HUES48 (cell line): ENCODE measurements around the gene PLCB1.

Source experiments
- H3K27ac ChIP-seq: one replicate; pipeline ENCODE4 v1.7.0; 2013; ENCODE audit warnings: low read depth, low read length, inconsistent platforms
- H3K27me3 ChIP-seq: 2 replicates; pipeline ENCODE4 v1.6.1; 2013; ENCODE audit warnings: mild to moderate bottlenecking, low read length; ENCODE audit not compliant: control insufficient read depth, insufficient read depth
- H3K36me3 ChIP-seq: 2 replicates; pipeline ENCODE4 v1.6.1; 2013; ENCODE audit warnings: low read length; ENCODE audit not compliant: control insufficient read depth, insufficient read depth
- H3K4me1 ChIP-seq: 2 replicates; pipeline ENCODE4 v1.6.1; 2013; ENCODE audit warnings: mild to moderate bottlenecking, low read length; ENCODE audit not compliant: control insufficient read depth, insufficient read depth
- H3K4me3 ChIP-seq: 2 replicates; pipeline ENCODE4 v1.5.1; 2013; ENCODE audit warnings: mild to moderate bottlenecking, low read depth, low read length
- H3K9ac ChIP-seq: 2 replicates; pipeline ENCODE4 v1.6.1; 2013; ENCODE audit warnings: mild to moderate bottlenecking, low read depth, low read length, moderate library complexity
- H3K9me3 ChIP-seq: 2 replicates; pipeline ENCODE4 v1.6.1; 2013; ENCODE audit warnings: low read length; ENCODE audit not compliant: control insufficient read depth, insufficient read depth

Gene PLCB1

GRCh38 chr20:8474027-8474668 is 342.1 kb downstream of the PLCB1 start:
- Histone ChIP-seq H3K36me3 (no peaks in the 10 kb centered on the region), H3K9me3 (no peaks in the 10 kb centered on the region), H3K4me1 (peaks cover 13% of the 10 kb centered on the region), H3K27ac (no peak overlapping the region), H3K4me3 (no peak overlapping the region), H3K27me3 (no peaks in the 10 kb centered on the region), H3K9ac (no peak overlapping the region)

GRCh38 chr20:8476021-8476420 is 344.0 kb downstream of the PLCB1 start:
- Histone ChIP-seq H3K9me3 (no peaks in the 10 kb centered on the region), H3K27ac (no peak overlapping the region), H3K4me1 (peaks cover 11% of the 10 kb centered on the region), H3K4me3 (no peak overlapping the region), H3K36me3 (no peaks in the 10 kb centered on the region), H3K27me3 (no peaks in the 10 kb centered on the region), H3K9ac (no peak overlapping the region)

DNA sequence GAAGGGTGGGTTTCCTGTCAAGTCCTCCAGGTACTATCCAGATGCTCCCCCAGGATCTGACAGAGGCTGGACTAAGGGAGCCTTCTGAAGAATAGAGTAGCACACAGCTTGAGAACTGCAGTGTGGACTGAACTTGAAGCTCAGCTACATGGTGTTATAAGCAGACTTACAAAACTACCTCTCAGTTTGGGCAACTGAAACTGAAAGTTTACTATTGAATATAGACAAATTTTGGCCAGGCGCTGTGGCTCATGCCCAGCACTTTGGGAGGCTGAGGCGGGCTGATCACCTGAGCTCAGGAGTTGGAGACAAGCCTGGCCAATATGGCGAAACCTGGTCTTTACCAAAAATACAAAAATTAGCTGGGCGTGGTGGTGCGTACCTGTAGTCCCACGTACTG is 348.5 kb downstream of the PLCB1 start:
- H3K9ac ChIP-seq, result no peak overlapping the region
- no peak overlapping the region for H3K27ac ChIP-seq
- H3K9me3 ChIP-seq, result no peaks in the 10 kb centered on the region
- H3K4me3 ChIP-seq, result no peak overlapping the region
- no peaks in the 10 kb centered on the region for H3K27me3 ChIP-seq
- no peaks in the 10 kb centered on the region for H3K36me3 ChIP-seq
- no peaks in the 10 kb centered on the region for H3K4me1 ChIP-seq

DNA sequence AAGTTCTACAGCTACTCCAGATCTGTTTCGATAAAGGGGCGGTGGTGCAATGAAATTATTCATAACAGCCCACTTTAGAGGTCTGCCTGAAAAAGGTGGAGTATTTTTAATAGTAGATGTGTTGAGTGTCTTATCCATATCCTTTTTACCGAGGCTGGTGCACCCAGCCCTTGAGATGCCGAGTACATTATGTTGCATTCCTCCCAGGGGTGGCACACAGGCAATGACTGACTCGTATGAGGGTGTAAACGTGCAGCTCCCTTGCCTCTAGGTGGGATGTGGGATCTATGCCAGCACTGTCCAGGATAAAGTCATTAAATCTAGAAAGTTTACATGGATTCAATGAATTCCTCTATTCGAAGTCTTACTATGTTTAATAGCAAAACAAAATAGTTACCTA is 355.6 kb downstream of the PLCB1 start:
- H3K27me3 ChIP-seq, result no peaks in the 10 kb centered on the region
- no peaks in the 10 kb centered on the region for H3K9me3 ChIP-seq

DNA sequence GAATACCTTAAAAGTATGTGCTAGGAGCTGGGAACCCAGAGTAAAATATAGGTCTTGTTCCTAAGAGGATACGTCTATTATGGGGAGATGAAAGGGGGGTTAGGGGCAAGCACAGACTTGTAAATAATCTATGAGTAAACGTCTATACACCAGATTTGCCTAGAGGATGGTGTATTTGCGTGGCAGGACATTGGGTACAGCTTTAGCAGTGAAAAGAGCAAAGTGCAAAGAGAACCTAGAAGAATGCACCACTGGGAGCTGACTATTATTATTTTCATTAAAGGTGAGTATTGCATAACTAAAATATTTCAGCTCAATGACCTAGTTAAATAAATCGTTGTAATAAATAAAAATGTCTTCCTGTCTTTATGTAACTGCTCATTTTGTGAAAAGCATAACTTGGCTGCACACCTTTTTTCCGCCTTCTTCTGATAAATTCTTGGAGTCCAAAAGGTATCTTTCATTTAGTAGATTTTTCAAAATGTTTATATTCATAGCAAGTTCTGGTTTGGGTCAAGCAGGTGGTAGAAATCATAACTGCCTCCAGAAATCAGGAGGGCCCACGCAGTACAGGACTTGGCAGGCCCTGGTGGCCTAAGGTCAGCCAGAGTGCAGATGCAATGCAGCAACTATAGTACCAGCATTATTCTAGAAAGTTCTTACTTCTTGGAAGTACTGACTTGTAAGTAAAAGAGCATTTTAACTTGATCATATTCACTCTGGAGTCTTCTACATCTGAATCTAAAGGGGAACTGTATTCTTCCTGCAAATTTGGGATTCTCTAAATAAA is 357.2 kb downstream of the PLCB1 start:
- no peaks in the 10 kb centered on the region for H3K9me3 ChIP-seq
- no peaks in the 10 kb centered on the region for H3K27me3 ChIP-seq
- no peaks in the 10 kb centered on the region for H3K36me3 ChIP-seq
- H3K4me1 ChIP-seq, result peaks cover 5% of the 10 kb centered on the region
- no peak overlapping the region for H3K27ac ChIP-seq
- no peak overlapping the region for H3K4me3 ChIP-seq
- H3K9ac ChIP-seq, result no peak overlapping the region

More for the DNA sequence above, 355.6 kb downstream of the PLCB1 start:
- Histone ChIP-seq H3K9ac (no peak overlapping the region), H3K36me3 (no peaks in the 10 kb centered on the region), H3K27ac (no peak overlapping the region), H3K4me1 (peaks cover 5% of the 10 kb centered on the region), H3K4me3 (no peak overlapping the region)

DNA sequence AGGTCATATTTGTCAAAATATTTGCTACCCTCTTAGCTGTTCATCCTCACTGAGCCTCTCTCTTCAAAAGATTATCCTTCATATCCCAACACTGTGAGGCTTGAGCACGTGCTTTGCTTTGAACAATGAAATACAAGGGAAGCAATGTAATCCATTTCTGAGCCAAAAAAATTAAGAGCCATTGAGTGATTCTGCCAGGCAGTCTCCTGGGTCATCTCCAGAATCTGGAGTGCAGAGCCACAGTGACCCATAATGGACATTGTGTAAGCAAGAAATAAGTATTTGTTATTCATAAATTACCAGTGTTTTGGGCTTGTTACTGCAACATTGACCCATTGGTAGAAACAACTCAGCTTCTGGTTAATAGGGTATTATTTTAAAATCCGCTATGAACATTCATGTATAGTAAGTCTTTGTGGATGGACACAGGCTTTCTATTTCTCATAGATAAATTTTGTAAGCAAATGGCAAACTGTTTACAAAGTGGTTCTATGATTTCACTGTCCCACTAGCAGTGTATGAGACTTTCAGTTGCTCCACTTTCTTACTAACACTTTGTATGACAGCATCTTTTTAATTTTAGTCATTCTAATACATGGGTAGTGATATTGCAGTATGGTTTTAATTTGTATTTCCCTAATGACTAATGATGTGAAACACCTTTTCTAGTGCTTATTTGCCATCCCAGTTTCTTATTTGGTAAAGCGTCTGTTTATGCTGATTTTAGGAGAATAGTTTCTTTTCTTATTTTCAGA is 358.2 kb downstream of the PLCB1 start:
- Histone ChIP-seq H3K4me3 (no peak overlapping the region), H3K27me3 (no peaks in the 10 kb centered on the region), H3K9me3 (no peaks in the 10 kb centered on the region), H3K4me1 (peaks cover 5% of the 10 kb centered on the region), H3K36me3 (no peaks in the 10 kb centered on the region), H3K9ac (no peak overlapping the region), H3K27ac (no peak overlapping the region)

- no peak overlapping the region for H3K27ac ChIP-seq
- no peaks in the 10 kb centered on the region for H3K36me3 ChIP-seq
- no peak overlapping the region for H3K4me3 ChIP-seq
- H3K4me1 ChIP-seq, result peaks cover 5% of the 10 kb centered on the region
- H3K9me3 ChIP-seq, result no peaks in the 10 kb centered on the region
- H3K27me3 ChIP-seq, result no peaks in the 10 kb centered on the region
- H3K9ac ChIP-seq, result no peak overlapping the region
These were observed 360.1 kb downstream of the PLCB1 start for GRCh38 chr20:8492173-8492572.

DNA sequence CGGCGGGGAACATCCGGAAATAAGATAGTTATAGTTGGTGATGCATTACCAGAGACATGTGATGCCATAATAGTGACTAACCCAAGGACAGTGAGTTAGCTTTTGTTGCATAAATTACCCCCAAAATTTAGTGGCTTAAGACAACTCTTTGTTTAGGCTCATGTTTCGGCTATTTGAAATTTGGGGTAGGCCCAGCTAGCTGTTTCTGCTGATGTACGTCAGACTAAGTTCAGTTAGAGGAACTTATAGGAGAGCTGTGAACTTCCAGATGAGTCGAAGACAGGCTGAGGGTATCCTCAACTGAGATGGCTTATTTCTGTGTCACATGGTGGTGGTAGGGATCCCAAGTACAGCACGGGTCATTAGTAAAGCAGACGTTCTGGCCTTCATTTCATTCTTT is 366.5 kb downstream of the PLCB1 start:
- no peaks in the 10 kb centered on the region for H3K36me3 ChIP-seq
- H3K4me3 ChIP-seq, result no peak overlapping the region
- H3K9me3 ChIP-seq, result no peaks in the 10 kb centered on the region
- no peak overlapping the region for H3K9ac ChIP-seq
- H3K4me1 ChIP-seq, result no peaks in the 10 kb centered on the region
- H3K27me3 ChIP-seq, result no peaks in the 10 kb centered on the region
- no peak overlapping the region for H3K27ac ChIP-seq

DNA sequence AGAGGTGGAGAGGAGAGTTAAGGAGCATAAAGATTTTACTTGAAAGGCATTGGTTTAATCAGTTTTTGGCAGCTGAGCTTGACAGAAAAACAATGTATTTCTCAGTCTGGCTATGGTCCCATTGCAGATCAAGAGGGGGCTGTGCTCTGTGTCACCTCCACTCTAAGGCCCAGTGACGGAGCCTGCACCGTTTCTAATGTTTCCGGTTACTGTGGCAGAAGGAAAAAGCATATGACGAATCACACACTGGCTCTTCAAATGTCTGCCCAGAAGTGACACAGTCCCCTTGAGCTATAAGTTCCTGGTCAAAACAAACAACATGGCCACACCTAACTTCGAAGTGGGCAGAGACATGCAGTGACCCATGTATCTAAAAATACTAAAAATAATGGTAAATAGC is 372.0 kb downstream of the PLCB1 start:
- Histone ChIP-seq H3K27me3 (no peaks in the 10 kb centered on the region), H3K36me3 (no peaks in the 10 kb centered on the region), H3K9ac (no peak overlapping the region), H3K27ac (no peak overlapping the region), H3K4me1 (peaks cover 16% of the 10 kb centered on the region), H3K4me3 (no peak overlapping the region), H3K9me3 (no peaks in the 10 kb centered on the region)

DNA sequence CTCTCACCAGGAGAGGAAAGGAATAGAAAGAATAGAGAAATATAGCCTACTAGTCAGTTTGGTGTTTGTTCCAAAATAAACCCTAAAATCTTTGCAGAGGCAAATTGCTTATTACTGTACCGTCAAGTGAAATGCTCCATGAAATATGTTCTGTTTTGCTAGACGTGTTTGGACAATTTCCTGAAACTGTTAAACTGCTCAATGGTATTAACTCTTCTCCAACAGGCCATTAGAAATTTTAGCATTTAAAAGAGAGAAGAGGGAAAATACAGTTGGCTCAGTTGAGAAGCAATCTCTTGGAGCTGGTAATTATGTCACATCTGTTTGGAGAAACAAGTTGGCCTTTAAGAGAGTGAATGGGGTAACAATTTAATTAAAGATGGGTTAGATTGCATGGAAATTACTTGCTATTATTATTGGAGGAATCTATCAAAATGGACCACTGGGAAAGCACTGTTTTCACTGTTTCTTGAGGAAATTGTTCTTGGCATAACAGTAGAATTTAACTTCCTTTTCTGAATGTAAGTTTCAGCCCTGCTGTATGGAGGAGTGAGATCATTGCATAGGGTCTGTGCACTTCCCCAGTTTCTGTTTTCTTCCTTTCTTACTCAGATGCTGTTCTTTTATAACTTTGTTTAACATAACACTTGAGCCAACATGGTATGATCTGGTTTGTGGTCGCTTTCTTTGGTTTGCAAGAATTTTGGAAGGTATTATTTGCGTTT is 373.6 kb downstream of the PLCB1 start:
- Histone ChIP-seq H3K9ac (no peak overlapping the region), H3K36me3 (no peaks in the 10 kb centered on the region), H3K4me3 (no peak overlapping the region), H3K27me3 (no peaks in the 10 kb centered on the region), H3K9me3 (no peaks in the 10 kb centered on the region), H3K27ac (no peak overlapping the region), H3K4me1 (peaks cover 16% of the 10 kb centered on the region)
